ENCODE data around the gene ACR. TPM values are rescaled to one million over a fixed set of nuclear protein-coding genes. Genes with fewer than 3 reads are reported as not detected.

Gene ACR
- total and polyA plus RNA-seq, 2 of the 4 experiments (the other 2 are of a cell fraction): not detected

- Histone ChIP-seq H4K91ac (ENCODE audit: insufficient read depth, low read depth, low read length) (no peak overlapping the region), H3K4ac (ENCODE audit: low read depth, low read length) (no peak overlapping the region), H2BK5ac (ENCODE audit: low read depth, low read length, poor library complexity, severe bottlenecking) (no peak overlapping the region), H3K4me3 (ENCODE audit: insufficient read depth, low read depth, low read length) (no peak overlapping the region), H3K56ac (ENCODE audit: extremely low read depth, insufficient read depth, low read length) (no peak overlapping the region), H4K20me1 (ENCODE audit: insufficient read depth, low read length) (no peaks in the 10 kb centered on the region; the same call in 1 of the 2 replicates), H3K14ac (replicated peaks; ENCODE audit: low read depth, low read length) (no peak overlapping the region), H3K23ac (ENCODE audit: low read depth, low read length) (no peak overlapping the region), H3K27me3 (ENCODE audit: control insufficient read depth, insufficient read depth, low read length) (peaks cover 12% of the 10 kb centered on the region), H2AFZ (replicated peaks; ENCODE audit: low read length, poor library complexity) (no peak overlapping the region), H2AK5ac (ENCODE audit: low read depth, low read length) (no peak overlapping the region), H3K79me1 (ENCODE audit: low read depth in 1 of 2, low read length in 2 of 2) (peaks cover 3 to 9% of the 10 kb centered on the region in 2 experiments; a peak in 2 of 4 replicates), H3K9ac (ENCODE audit: low read depth, low read length) (no peak overlapping the region), H2BK15ac (ENCODE audit: low read depth, low read length) (no peak overlapping the region), H3K36me3 (ENCODE audit: control insufficient read depth, insufficient read depth, low read length) (no peaks in the 10 kb centered on the region), H2BK20ac (ENCODE audit: low read depth, low read length) (no peak overlapping the region), H4K8ac (ENCODE audit: low read depth in 2 of 2, low read length in 2 of 2) (no peak overlapping the region), H2BK120ac (ENCODE audit: low read depth, low read length) (no peak overlapping the region), H2AK9ac (replicated peaks; ENCODE audit: low read depth, low read length, poor library complexity) (no peak overlapping the region), H4K5ac (ENCODE audit: low read depth, low read length) (no peak overlapping the region), H3K4me1 (ENCODE audit: control insufficient read depth, insufficient read depth, low read length) (peaks cover 4% of the 10 kb centered on the region), H3K27ac (ENCODE audit: insufficient read depth, low read length) (no peak overlapping the region), H3K18ac (ENCODE audit: low read depth, low read length) (no peak overlapping the region), H3K9me3 (ENCODE audit: control insufficient read depth, insufficient read depth, low read length) (no peaks in the 10 kb centered on the region), H3K9me1 (ENCODE audit: insufficient read depth, low read length) (no peaks in the 10 kb centered on the region), H3K4me2 (ENCODE audit: low read depth, low read length) (no peak overlapping the region)
- ChIA-PET CTCF (no interaction called here), POLR2A (ENCODE audit: unreplicated experiment) (no interaction called here)
- in situ Hi-C loops (cut with MboI; ENCODE audit: low sequenced_read_pairs) (no loop called here), dilution Hi-C loops (cut with HindIII; ENCODE audit: low sequenced_read_pairs, unreplicated experiment) (no loop called here), intact Hi-C loops (cut with micrococcal nuclease) (loop anchor here (5.0 kb wide), 1 partner anchor 71 kb away; no protein-coding TSS in a partner anchor)
- no TSS peak for BruUV-seq (replicated peaks)
- DNase-seq (no peak), ATAC-seq (ENCODE audit: low read depth) (no peak)
- WGBS, 2 experiments (ENCODE audit: extremely low coverage in 2 of 2, insufficient read length in 1 of 2): no CpG with 5 or more reads among the region's 6 CpGs
- no peak for TF ChIP-seq BHLHE40 (IDR thresholded peaks at IDR 0.05; ENCODE audit: low read depth, low read length)
Observed at GRCh38 chr22:50693462-50693861, 44.5 kb upstream of the ACR start.

Data from IMR-90 (cell line).